ENCODE results near the gene SCEL.

DNA sequence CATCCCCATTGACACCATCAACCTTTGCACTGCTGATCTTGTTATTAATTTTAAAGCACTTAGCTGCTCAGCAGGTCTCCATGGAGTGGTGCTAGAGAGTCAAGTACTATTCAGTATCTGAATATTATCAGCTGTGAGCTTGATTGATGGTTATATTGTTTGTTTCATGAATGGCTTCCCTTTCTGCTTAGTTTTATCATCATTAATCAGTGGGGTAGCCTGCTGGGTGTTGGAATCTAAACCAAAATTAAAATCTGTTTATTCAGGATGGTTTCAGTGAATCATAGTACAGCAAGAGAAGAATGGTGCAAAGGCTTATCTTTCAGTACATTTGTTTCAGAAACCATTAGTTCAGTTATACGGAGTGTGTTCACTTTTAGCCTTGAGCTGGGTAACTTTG lies 42.5 kb upstream of the SCEL start:
- TF ChIP-seq, protein P1, sequence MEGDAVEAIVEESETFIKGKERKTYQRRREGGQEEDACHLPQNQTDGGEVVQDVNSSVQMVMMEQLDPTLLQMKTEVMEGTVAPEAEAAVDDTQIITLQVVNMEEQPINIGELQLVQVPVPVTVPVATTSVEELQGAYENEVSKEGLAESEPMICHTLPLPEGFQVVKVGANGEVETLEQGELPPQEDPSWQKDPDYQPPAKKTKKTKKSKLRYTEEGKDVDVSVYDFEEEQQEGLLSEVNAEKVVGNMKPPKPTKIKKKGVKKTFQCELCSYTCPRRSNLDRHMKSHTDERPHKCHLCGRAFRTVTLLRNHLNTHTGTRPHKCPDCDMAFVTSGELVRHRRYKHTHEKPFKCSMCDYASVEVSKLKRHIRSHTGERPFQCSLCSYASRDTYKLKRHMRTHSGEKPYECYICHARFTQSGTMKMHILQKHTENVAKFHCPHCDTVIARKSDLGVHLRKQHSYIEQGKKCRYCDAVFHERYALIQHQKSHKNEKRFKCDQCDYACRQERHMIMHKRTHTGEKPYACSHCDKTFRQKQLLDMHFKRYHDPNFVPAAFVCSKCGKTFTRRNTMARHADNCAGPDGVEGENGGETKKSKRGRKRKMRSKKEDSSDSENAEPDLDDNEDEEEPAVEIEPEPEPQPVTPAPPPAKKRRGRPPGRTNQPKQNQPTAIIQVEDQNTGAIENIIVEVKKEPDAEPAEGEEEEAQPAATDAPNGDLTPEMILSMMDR (conservative IDR thresholded peaks at IDR 0.05; ENCODE audit: low read length), result peak; percentile 75
- TF ChIP-seq EZH2phosphoT487 (IDR thresholded peaks at IDR 0.05; ENCODE audit: borderline replicate concordance, low read depth, low read length), result no peak
